NCI-H2081 treated with DMSO at 0.1 percent for 48 hours (cell line): ENCODE measurements around the gene HSPA12A.

Experiments used
- DNase-seq: peaks from one replicate; lab custom pipeline; 2025; lab: John Stamatoyannopoulos, UW

The HSPA12A gene

GRCh38 chr10:116668018-116668417 lies 74.3 kb downstream of the HSPA12A start:
- DNase-seq: no peak

DNA sequence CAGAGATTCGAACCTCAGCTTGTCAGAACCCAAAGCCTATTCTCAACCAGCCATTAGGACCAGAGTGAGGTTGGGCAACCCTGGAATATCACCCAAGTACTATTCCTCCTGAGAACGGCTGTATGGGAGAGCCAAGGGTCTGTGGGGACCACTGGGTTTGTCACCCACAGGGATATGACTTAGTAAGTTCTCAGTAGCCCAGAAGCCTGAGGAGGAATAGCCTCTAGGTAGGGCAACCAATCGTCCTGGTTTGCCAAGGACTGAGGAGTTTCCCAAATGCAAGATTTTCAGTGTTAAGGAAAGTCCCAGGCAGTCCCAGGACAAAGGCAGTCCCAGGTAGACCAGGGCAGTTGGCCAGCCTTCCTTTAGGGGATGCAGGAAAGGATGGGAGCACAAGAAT lies 74.9 kb downstream of the HSPA12A start:
- no peak for DNase-seq

DNA sequence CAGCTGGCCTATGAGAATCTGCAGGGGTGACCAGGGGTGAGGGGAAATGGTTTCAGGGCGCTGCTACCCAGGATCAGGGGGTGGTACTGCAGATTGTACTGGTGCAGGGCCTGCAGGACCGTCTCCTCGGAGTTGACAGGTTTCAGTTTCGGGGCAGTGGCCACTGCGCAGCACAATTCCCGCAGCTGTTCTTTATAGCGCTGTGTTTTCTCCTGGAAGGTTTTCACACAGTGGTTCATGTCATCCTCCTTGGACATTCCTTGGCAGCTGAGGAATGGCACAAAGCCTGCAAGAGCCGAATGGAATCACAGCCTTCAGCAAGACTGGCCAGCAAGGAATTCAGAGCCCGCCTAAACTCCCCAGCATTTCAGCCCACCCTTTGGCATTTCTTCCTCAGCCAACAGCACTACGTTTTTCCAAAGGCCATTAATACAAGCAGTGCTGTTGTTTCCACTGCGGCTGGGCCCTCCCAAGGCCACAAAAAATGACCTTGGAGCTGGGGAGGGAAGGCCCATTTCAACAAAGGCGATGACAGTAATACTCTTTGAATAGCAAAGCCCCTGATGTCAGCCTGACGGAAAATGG lies 76.7 kb downstream of the HSPA12A start:
- no peak for DNase-seq

DNA sequence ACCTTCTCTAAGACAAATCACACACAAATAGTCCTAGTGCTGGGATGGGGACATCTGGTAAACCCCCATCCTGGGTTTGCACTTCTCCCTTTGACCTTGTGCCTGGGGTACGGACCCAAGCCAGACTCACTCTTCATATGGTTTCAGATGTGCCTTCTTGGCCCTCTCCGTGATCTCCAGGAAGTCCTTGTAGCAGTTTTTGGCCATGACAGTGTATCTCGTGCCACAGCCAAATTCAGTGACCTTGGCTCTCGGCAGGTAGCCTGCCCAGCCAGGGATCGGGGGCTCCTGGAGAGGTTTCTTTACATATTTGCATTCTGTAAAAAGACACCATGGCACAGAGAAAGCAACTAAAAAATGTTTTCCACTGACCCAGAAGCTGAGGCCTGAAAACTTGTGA lies 77.7 kb downstream of the HSPA12A start:
- no peak for DNase-seq

GRCh38 chr10:116663342-116663741 lies 79.0 kb downstream of the HSPA12A start:
- no peak for DNase-seq

- no peak for DNase-seq
These were observed 81.5 kb downstream of the HSPA12A start for GRCh38 chr10:116660860-116661259.

DNA sequence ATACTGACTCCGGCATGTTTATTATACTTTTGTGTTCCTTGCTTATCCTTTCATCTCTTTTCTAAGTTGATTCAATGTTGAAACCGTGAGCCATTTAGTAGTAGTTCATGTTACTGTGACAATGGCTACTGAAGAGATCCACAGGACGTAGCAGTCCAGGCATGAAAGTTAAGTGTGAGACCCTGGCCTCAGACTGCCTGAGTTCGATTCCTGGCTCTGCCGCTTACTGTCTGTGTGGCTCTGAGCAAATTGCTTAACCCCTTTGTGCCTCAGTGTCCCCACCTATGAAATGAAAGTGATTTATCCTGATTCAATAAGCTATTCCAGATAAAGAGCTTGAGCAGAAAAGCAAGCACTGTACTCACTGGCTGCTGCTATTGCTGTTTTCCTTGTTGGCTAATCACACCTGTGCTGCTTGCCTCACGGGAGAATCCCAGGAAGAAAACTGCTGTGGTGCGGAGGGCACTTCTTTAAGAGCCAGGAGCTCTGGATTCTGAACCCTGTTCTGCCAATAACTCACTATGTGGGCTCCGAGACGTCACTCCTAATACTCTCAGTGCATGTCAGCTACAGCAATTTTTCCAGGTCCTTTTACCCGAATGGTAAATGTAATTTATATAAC lies 83.2 kb downstream of the HSPA12A start:
- no peak for DNase-seq

GRCh38 chr10:116657863-116658551 lies 84.4 kb downstream of the HSPA12A start:
- DNase-seq: no peak

GRCh38 chr10:116656044-116656443 lies 86.3 kb downstream of the HSPA12A start:
- DNase-seq: no peak

DNA sequence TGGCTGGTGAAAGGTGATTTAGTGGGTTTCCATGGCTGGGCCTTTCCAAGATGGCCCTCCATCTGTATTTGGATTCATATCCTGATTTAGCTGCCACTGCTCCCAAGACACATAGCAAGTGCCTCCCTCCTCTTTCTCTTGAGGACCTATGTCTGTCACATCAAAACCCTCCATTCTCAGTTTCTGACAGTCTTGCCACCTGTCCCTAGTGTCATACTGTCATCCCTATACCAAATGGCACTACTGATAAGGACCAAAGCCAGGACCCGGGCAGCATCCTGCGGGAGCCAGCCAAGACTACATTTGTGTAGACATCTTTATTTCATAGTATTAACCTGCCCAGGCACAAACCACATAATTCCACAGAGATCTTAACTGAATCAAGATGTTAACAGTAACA lies 86.8 kb downstream of the HSPA12A start:
- DNase-seq: no peak

DNA sequence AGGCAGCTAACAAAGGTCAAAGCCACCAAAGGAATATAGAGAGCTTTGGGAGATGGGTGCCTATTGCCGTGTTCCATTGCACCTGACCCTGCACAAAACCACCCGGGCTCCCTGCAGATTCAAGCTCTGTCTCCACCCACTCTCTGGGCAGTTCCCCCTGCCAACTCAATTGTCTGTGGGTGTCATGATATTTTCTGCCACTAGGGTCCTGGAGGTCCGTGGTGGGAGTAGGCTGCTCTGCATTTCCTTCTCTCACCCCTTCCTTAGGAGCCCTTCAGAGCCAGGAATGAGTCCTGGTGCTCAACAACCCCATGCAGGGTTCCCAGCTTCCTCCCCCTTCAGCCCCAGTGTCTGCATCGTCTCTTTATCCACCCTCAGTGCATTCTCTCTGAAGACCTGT lies 87.5 kb downstream of the HSPA12A start:
- DNase-seq: no peak

DNA sequence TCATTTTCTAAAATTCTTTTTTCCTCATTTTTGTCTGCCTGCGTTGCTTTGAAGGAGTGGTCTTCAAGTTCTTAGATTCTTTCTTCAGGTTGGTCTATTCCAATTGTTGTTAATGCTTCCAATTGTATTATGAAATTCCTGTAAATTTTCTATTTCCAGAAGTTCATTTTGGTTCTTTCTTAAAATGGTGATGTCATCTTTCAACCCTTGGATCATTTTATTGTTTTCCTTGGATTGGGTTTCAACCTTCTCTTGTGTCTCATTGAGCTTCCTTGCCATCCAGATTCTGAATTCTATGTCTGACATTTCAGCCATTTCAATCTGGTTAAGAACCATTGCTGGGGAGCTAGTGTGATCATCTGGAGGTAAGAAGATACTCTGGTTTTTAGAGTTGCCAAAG lies 88.5 kb downstream of the HSPA12A start:
- no peak for DNase-seq

GRCh38 chr10:116648903-116649302 lies 93.5 kb downstream of the HSPA12A start:
- no peak for DNase-seq

DNA sequence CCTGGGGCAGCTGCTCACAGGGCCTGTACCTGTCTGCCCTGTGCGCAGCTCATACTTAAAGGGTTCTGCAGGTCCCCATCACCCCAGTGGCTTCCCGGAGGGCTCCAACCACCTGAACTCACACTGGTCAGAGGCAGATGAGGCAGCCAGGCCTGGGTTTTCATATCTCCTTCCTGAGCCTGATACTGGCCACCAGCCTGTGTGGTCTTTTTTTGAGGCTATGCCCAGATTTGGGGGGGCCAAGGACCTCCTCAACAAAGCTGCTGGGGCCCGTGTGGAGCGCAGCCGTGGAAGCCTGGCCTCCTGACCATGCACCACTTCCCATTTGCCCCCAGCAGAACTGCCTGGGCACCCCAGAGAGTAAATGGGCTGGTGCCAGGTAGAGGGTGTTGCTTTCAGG lies 95.9 kb downstream of the HSPA12A start:
- DNase-seq: no peak

GRCh38 chr10:116637830-116638229 lies 104.5 kb downstream of the HSPA12A start:
- no peak for DNase-seq

DNA sequence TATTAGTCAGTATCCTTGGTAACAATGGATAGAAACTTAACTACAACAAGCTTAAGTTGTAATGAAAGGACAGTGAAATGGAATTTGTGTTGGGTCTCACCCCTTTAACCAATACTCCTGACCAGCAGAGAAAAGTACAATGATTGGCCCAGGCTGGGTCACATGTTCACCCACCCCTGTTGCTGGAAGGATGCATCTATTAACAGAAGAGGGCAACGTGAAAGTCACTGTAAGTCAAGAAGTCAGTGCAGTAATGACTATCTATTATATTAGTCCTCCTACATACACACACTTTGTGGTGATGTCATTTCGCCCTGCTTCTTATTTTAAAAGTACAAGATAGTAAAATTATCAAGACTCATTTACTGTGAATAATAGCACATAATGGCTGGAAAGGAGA lies 105.4 kb downstream of the HSPA12A start:
- no peak for DNase-seq

- no peak for DNase-seq
These were observed 106.0 kb downstream of the HSPA12A start for GRCh38 chr10:116636385-116636784.

DNA sequence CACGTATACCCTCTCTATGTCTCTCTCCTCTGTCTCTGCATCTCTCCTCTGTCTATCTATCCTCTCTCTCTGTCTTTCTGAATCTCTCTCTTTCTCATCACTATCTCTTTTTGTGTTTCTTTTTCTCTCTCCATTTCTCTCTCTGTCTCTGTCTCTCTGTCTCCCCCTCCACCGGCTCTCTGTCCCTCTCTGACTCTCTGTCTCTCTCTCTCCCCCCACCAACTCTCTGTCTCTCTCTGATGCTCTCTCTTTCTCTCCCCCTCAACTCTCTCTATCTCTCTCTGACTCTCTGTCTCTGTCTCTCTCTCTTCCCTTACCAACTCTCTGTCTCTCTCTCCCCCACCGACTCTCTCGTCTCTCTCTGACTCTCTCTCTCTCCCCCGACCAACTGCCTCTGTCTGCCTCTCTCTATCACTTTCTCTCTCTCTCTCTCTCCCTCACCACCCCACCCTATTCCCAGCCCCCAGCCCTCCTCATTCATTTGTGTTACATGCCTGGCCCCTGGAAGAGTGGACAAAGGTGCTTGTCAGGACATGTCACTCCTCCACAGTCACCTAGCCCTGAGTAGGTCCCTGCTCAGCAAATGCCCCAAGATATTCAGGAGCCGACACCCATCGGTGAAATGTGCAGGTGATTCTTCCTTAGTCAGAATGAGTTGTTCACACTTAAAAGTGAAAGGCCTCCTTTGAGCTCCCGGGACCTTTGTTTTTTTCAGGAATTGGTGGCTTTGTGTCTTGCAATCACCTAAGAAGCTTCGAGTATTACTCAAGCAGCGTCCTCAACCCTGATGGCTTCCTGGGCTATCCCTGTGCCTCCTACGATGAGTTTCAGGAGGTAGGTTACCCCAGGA lies 108.0 kb downstream of the HSPA12A start:
- DNase-seq: no peak

DNA sequence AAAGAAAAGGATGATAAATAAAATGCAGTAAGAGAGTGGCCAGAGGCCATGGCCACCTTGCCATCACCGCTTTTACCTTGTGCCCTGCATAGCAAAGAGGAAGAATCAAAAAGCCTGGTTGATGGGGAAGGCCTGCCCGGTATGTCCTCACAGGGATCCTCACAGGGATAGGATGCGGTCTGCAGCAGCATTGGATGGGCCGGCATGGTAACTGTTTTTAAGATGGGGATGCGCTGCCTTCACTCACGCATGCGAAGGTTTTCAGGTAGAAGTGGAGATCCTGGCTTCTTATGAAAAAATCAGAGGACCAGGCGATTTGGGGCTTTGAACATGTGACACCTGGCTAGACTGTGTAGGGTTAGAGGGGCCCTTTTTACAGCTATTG lies 109.2 kb downstream of the HSPA12A start:
- no peak for DNase-seq

DNA sequence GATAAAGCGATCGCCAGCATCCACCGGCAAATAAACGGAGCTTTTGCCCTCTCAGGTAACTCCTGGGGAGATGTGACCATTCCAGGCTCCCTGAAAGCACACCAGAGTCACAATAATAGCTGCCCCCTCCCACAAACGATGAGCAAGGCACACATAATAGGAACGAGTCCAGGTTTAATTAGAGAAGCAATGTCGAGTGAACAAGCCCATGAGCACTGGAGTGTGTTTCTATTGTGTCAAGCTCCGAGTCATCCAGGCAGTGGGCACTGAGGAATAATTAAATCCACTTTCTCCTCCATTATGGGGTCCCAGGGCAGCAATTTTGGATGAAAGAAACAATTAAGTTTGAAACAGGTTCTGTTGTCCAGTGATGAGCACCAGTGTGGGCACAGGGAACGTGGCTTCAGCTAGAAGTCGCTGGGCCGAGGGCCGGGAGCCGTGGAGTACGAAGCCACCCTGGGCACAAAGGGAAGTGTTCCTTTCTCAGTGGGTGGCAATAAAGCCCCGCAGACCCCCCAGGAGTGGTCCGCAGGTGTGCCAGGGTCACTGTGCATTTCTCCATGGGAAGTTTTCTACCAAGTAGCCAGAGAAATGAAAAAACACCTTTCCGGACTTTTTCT lies 109.7 kb downstream of the HSPA12A start:
- no peak for DNase-seq

DNA sequence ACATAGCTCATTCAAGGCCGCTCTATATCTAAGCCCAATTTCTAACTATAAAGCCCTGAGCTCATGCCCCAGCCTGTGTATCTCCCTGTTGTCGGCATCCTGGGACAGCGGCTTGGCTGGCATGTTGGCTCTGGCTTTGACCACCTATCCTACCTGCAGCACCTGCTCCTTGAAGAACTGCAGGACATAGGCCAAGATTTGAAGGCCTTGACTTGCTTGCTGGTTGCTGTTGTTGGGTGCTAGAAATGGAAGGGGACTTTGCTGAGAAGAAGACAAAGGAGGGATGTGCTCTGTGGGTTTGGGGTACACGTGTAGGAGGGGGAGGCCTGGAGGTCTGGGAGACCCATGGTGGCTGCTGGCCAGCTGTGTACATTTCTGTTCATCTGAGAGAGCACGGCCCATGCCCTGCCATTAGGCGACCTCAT lies 110.5 kb downstream of the HSPA12A start:
- no peak for DNase-seq

GRCh38 chr10:116630020-116630419 lies 112.3 kb downstream of the HSPA12A start:
- DNase-seq: no peak
